ENCODE data around the gene HCRTR1. TPM values are rescaled to one million over a fixed set of nuclear protein-coding genes. Genes with fewer than 3 reads are reported as not detected.

Gene HCRTR1
- total and polyA plus RNA-seq, 4 experiments from 2014 or later: not detected

DNA sequence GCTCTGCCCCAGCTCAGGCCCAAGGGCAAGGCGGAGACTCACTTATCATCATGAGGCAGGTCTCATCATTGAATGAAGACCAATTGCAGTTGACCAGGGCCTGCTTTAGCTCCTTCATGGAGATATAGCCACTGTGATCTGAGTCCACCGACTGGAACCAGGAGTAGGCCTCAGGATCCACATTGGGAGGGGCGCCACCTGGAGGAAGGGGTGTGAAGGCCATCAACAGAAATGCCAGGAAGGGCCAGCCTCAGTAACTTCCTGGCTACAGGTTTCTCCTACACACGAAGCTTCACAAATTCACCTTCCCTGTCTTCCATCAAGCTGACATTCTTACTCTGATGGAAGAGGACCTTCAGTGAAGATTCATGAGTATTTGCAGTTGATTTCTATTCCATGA is 15.6 kb downstream of the HCRTR1 start:
- Histone ChIP-seq H3K9me3 (ENCODE audit: control insufficient read depth in 1 of 2, low read length in 2 of 2) (no peaks in the 10 kb centered on the region), H3K4me3 (ENCODE audit: low read length in 2 of 2) (no peak overlapping the region), H3K27ac (ENCODE audit: low read depth, low read length) (no peak overlapping the region), H3K36me3 (ENCODE audit: insufficient read depth, low read length) (peaks cover 69% of the 10 kb centered on the region), H3K27me3 (ENCODE audit: insufficient read depth, low read length) (no peaks in the 10 kb centered on the region), H3K4me1 (ENCODE audit: insufficient read depth, low read length) (no peaks in the 10 kb centered on the region)
- ChIA-PET POLR2A (ENCODE audit: partially characterized antibody) (no interaction called here), CTCF (ENCODE audit: partially characterized antibody) (interaction anchor here (0.9 kb wide), 1 partner anchor 12 kb away, joined by 3 read pairs; the partner anchor contains the start of gene PEF1)
- H3K36me3 Mint-ChIP-seq: peaks cover 43 to 76% of the 10 kb centered on the region in 2 donors
- no peak overlapping the region for H3K4me3 Mint-ChIP-seq
- DNase-seq: peak in 1 of 5 donors; percentile 35
- H3K27me3 Mint-ChIP-seq: no peaks in the 10 kb centered on the region
- no peak overlapping the region for H3K27ac Mint-ChIP-seq
- peaks cover 0 to 18% (median 14%) of the 10 kb centered on the region in 4 donors for H3K4me1 Mint-ChIP-seq
- H3K9me3 Mint-ChIP-seq: peaks cover 0 to 3% (median 0%) of the 10 kb centered on the region in 8 donors
- intact Hi-C loops (cut with micrococcal nuclease): no loop called here

DNA sequence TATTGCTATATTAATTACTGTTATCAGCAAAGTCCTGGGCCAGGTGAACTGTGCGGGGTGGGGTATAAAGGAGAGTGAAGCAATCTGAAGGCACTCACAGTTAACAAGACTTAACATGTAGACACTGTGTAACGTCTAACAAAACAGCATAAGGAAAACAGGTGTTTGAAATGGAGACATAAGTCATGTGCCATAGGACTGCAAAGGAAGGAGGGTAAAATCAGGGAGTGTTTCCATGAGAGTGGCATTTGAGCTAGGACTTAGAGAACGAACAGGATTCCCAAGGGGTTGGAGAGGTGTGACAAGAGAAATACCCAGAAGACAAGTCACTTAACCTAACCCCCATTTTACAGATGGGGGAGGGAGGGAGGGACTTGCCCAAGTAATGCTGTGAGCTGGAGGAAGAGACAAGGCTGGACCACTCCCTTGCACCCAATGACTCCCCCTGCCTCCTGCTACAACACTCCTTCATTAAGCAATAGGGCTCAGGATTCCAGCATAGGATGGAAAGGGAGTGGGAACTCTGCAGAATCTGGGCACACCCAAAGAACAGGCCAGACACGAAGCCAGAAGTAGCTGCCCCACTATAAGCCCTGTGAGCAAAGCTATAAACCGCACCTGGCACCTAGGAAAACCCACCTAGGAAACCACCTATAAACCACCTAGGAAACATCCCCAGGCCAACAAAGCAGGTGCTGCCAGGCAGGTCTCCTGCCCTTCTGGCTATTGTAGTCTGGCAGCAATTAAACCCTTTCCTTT is 20.6 kb downstream of the HCRTR1 start:
- intact Hi-C loops (cut with micrococcal nuclease): no loop called here
- H3K4me3 Mint-ChIP-seq: peak overlapping the region in 2 of 8 donors; percentile 1 to 10

GRCh38 chr1:31639543-31639942 is 22.1 kb downstream of the HCRTR1 start:
- H3K9me3 ChIP-seq (ENCODE audit: control insufficient read depth in 1 of 2, low read length in 2 of 2): no peaks in the 10 kb centered on the region
- DNase-seq: no peak
- peaks cover 8 to 28% of the 10 kb centered on the region in 2 donors for H3K36me3 Mint-ChIP-seq
- no peak overlapping the region for H3K27ac ChIP-seq (ENCODE audit: low read depth, low read length)
- no peak overlapping the region for H3K4me3 Mint-ChIP-seq
- no peaks in the 10 kb centered on the region for H3K27me3 Mint-ChIP-seq
- H3K4me3 ChIP-seq (ENCODE audit: low read length in 2 of 2): no peak overlapping the region
- peaks cover 13% of the 10 kb centered on the region for H3K36me3 ChIP-seq (ENCODE audit: insufficient read depth, low read length)
- H3K4me1 Mint-ChIP-seq: peaks cover 14 to 37% (median 29%) of the 10 kb centered on the region in 4 donors
- intact Hi-C loops (cut with micrococcal nuclease): no loop called here
- no peaks in the 10 kb centered on the region for H3K27me3 ChIP-seq (ENCODE audit: insufficient read depth, low read length)
- H3K27ac Mint-ChIP-seq: no peak overlapping the region
- H3K9me3 Mint-ChIP-seq: peaks cover 0 to 3% (median 0%) of the 10 kb centered on the region in 8 donors
- peaks cover 43% of the 10 kb centered on the region for H3K4me1 ChIP-seq (ENCODE audit: insufficient read depth, low read length)
- POLR2A ChIA-PET (ENCODE audit: partially characterized antibody): no interaction called here
- CTCF ChIA-PET (ENCODE audit: partially characterized antibody): interaction anchor here (0.7 kb wide), 1 partner anchor 76 kb away, joined by 3 read pairs; no protein-coding TSS in a partner anchor

More for the DNA sequence above, 20.6 kb downstream of the HCRTR1 start:
- ChIA-PET POLR2A (ENCODE audit: partially characterized antibody) (no interaction called here), CTCF (ENCODE audit: partially characterized antibody) (no interaction called here)
- peak in 1 of 5 donors; percentile 11 for DNase-seq
- no peak overlapping the region for H3K4me3 ChIP-seq (ENCODE audit: low read length in 2 of 2)
- H3K9me3 ChIP-seq (ENCODE audit: control insufficient read depth in 1 of 2, low read length in 2 of 2): no peaks in the 10 kb centered on the region
- H3K36me3 ChIP-seq (ENCODE audit: insufficient read depth, low read length): peaks cover 19% of the 10 kb centered on the region
- H3K4me1 ChIP-seq (ENCODE audit: insufficient read depth, low read length): peaks cover 32% of the 10 kb centered on the region
- no peaks in the 10 kb centered on the region for H3K27me3 ChIP-seq (ENCODE audit: insufficient read depth, low read length)
- Mint-ChIP-seq H3K4me1 (peaks cover 0 to 29% (median 18%) of the 10 kb centered on the region in 4 donors), H3K9me3 (peaks cover 0 to 3% (median 0%) of the 10 kb centered on the region in 8 donors), H3K27me3 (no peaks in the 10 kb centered on the region), H3K27ac (peak overlapping the region in 2 of 7 donors; percentile 3 to 68), H3K36me3 (peaks cover 15 to 34% of the 10 kb centered on the region in 2 donors)
- H3K27ac ChIP-seq (ENCODE audit: low read depth, low read length): no peak overlapping the region

- H3K27ac Mint-ChIP-seq: no peak overlapping the region
- H3K4me3 Mint-ChIP-seq: no peak overlapping the region
- peaks cover 43% of the 10 kb centered on the region for H3K4me1 ChIP-seq (ENCODE audit: insufficient read depth, low read length)
- peaks cover 0 to 8% (median 0%) of the 10 kb centered on the region in 8 donors for H3K9me3 Mint-ChIP-seq
- H3K4me1 Mint-ChIP-seq: peaks cover 20 to 38% (median 34%) of the 10 kb centered on the region in 4 donors
- H3K27me3 ChIP-seq (ENCODE audit: insufficient read depth, low read length): no peaks in the 10 kb centered on the region
- peaks cover 7% of the 10 kb centered on the region for H3K36me3 ChIP-seq (ENCODE audit: insufficient read depth, low read length)
- no peaks in the 10 kb centered on the region for H3K27me3 Mint-ChIP-seq
- peaks cover 3 to 30% of the 10 kb centered on the region in 2 donors for H3K36me3 Mint-ChIP-seq
- peak in 1 of 5 donors; percentile 5 for DNase-seq
- H3K27ac ChIP-seq (ENCODE audit: low read depth, low read length): no peak overlapping the region
- ChIA-PET POLR2A (ENCODE audit: partially characterized antibody) (no interaction called here), CTCF (ENCODE audit: partially characterized antibody) (interaction anchor here (0.7 kb wide), 1 partner anchor 77 kb away, joined by 3 read pairs; no protein-coding TSS in a partner anchor)
- no peak overlapping the region for H3K4me3 ChIP-seq (ENCODE audit: low read length in 2 of 2)
- no peaks in the 10 kb centered on the region for H3K9me3 ChIP-seq (ENCODE audit: control insufficient read depth in 1 of 2, low read length in 2 of 2)
- intact Hi-C loops (cut with micrococcal nuclease): loop anchor here (10.0 kb wide), 1 partner anchor 1015 kb away; the partner anchor contains the start of genes RBBP4 and ZBTB8OS
These were observed 22.7 kb downstream of the HCRTR1 start for GRCh38 chr1:31640179-31640578.

DNA sequence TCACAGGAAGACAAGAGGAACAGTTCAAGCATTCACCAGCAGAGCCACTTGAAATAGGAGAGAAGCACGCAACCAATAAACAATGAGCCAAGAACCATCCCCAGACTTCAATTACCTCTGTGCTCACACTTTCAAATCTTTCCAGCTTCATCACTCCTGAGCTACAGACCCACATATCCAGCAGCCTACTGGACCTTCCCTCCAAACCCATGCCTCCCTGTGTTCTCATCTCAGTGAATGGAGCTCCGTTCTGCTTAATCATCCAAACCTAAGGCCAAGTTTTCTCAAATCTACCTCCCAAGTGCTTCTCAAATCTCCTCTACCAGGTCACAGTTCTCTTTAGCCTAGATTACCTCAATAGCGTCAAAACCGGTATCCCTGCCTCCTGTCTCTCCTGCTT is 23.5 kb downstream of the HCRTR1 start:
- no peak for DNase-seq
- H3K27me3 ChIP-seq (ENCODE audit: insufficient read depth, low read length): no peaks in the 10 kb centered on the region
- CTCF ChIA-PET (ENCODE audit: partially characterized antibody): no interaction called here
- H3K27ac ChIP-seq (ENCODE audit: low read depth, low read length): no peak overlapping the region
- H3K4me3 ChIP-seq (ENCODE audit: low read length in 2 of 2): no peak overlapping the region
- H3K4me1 ChIP-seq (ENCODE audit: insufficient read depth, low read length): peaks cover 51% of the 10 kb centered on the region
- H3K9me3 ChIP-seq (ENCODE audit: control insufficient read depth in 1 of 2, low read length in 2 of 2): no peaks in the 10 kb centered on the region
- H3K27ac Mint-ChIP-seq: no peak overlapping the region
- H3K27me3 Mint-ChIP-seq: no peaks in the 10 kb centered on the region
- peaks cover 0 to 25% of the 10 kb centered on the region in 2 donors for H3K36me3 Mint-ChIP-seq
- intact Hi-C loops (cut with micrococcal nuclease): loop anchor here (10.0 kb wide), 1 partner anchor 1014 kb away; the partner anchor contains the start of genes RBBP4 and ZBTB8OS
- POLR2A ChIA-PET (ENCODE audit: partially characterized antibody): no interaction called here
- peaks cover 28 to 46% (median 36%) of the 10 kb centered on the region in 4 donors for H3K4me1 Mint-ChIP-seq
- H3K4me3 Mint-ChIP-seq: no peak overlapping the region
- H3K9me3 Mint-ChIP-seq: peaks cover 0 to 8% (median 0%) of the 10 kb centered on the region in 8 donors
- H3K36me3 ChIP-seq (ENCODE audit: insufficient read depth, low read length): no peaks in the 10 kb centered on the region

- POLR2A ChIA-PET (ENCODE audit: partially characterized antibody): interaction anchor here (1.7 kb wide), 1 partner anchor 346 kb away, joined by 4 read pairs; the partner anchor contains the start of genes SNRNP40 and ZCCHC17
- no peaks in the 10 kb centered on the region for H3K9me3 ChIP-seq (ENCODE audit: control insufficient read depth in 1 of 2, low read length in 2 of 2)
- Mint-ChIP-seq H3K9me3 (peaks cover 0 to 12% (median 0%) of the 10 kb centered on the region in 8 donors), H3K27me3 (no peaks in the 10 kb centered on the region), H3K36me3 (peaks cover 0 to 19% of the 10 kb centered on the region in 2 donors), H3K4me1 (peaks cover 34 to 42% (median 40%) of the 10 kb centered on the region in 4 donors), H3K27ac (peak overlapping the region in 2 of 7 donors; percentile 56 to 98), H3K4me3 (peak overlapping the region in 2 of 8 donors; percentile 22 to 40)
- H3K27ac ChIP-seq (ENCODE audit: low read depth, low read length): no peak overlapping the region
- H3K4me1 ChIP-seq (ENCODE audit: insufficient read depth, low read length): peaks cover 53% of the 10 kb centered on the region
- DNase-seq: no peak
- no peak overlapping the region for H3K4me3 ChIP-seq (ENCODE audit: low read length in 2 of 2)
- CTCF ChIA-PET (ENCODE audit: partially characterized antibody): interaction anchor here (0.9 to 1.3 kb wide), 2 partner anchors 11 to 13 kb away, joined by 3 read pairs; no protein-coding TSS in a partner anchor
- H3K36me3 ChIP-seq (ENCODE audit: insufficient read depth, low read length): no peaks in the 10 kb centered on the region
- no peaks in the 10 kb centered on the region for H3K27me3 ChIP-seq (ENCODE audit: insufficient read depth, low read length)
- intact Hi-C loops (cut with micrococcal nuclease): loop anchor here (10.0 kb wide), 1 partner anchor 1012 kb away; the partner anchor contains the start of genes RBBP4 and ZBTB8OS
These were observed 24.9 kb downstream of the HCRTR1 start for GRCh38 chr1:31642366-31642765.

DNA sequence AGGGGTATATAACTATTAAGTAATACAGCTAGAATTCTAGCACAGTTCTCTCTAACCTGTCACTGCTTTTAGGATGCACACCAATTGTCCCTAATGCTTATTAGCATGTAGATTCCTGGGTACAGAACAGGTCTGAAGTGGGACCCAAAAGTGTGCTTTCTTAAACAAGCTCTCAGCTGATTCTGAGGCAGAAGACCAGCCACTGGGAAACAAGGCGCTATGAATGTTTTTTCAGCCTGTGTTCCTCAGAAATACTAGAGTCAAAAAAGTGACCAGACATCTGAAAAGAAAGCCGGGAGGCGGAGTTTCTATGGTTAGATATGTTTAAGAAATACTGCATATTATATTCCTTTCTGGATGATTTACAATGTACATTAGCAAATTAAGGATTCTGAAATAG is 25.4 kb downstream of the HCRTR1 start:
- intact Hi-C loops (cut with micrococcal nuclease): loop anchor here (10.0 kb wide), 1 partner anchor 1012 kb away; the partner anchor contains the start of genes RBBP4 and ZBTB8OS
- Mint-ChIP-seq H3K27me3 (no peaks in the 10 kb centered on the region), H3K4me1 (peaks cover 30 to 43% (median 38%) of the 10 kb centered on the region in 4 donors), H3K36me3 (peaks cover 0 to 19% of the 10 kb centered on the region in 2 donors), H3K4me3 (peak overlapping the region in 5 of 8 donors; percentile 16 to 40 (median 22)), H3K27ac (peak overlapping the region in 4 of 7 donors; percentile 18 to 100 (median 77)), H3K9me3 (peaks cover 0 to 9% (median 0%) of the 10 kb centered on the region in 8 donors)
- ChIA-PET POLR2A (ENCODE audit: partially characterized antibody) (interaction anchor here (1.7 to 2.8 kb wide), 2 partner anchors 146 to 346 kb away, joined by 4 to 14 read pairs; partner anchors contain the start of genes SNRNP40 and ZCCHC17), CTCF (ENCODE audit: partially characterized antibody) (interaction anchor here (0.9 to 3.2 kb wide), 3 partner anchors 11 to 146 kb away, joined by 3 to 13 read pairs (median 3); no protein-coding TSS in a partner anchor)
- Histone ChIP-seq H3K9me3 (ENCODE audit: control insufficient read depth in 1 of 2, low read length in 2 of 2) (no peaks in the 10 kb centered on the region), H3K27me3 (ENCODE audit: insufficient read depth, low read length) (no peaks in the 10 kb centered on the region), H3K4me3 (ENCODE audit: low read length in 2 of 2) (no peak overlapping the region), H3K36me3 (ENCODE audit: insufficient read depth, low read length) (no peaks in the 10 kb centered on the region), H3K4me1 (ENCODE audit: insufficient read depth, low read length) (peaks cover 53% of the 10 kb centered on the region), H3K27ac (ENCODE audit: low read depth, low read length) (no peak overlapping the region)
- peak in 1 of 5 donors; percentile 2 for DNase-seq
